LNCAP (cell line): Measurements from ENCODE around the gene GARIN1A.

Experiments used
- TF ChIP-seq, protein P1 (sequence below): fragments of 450-650 bp; IDR thresholded peaks from 2 replicates; pipeline ENCODE4 v1.5.1; 2017; ENCODE audit warnings: mild to moderate bottlenecking

Gene GARIN1A

DNA sequence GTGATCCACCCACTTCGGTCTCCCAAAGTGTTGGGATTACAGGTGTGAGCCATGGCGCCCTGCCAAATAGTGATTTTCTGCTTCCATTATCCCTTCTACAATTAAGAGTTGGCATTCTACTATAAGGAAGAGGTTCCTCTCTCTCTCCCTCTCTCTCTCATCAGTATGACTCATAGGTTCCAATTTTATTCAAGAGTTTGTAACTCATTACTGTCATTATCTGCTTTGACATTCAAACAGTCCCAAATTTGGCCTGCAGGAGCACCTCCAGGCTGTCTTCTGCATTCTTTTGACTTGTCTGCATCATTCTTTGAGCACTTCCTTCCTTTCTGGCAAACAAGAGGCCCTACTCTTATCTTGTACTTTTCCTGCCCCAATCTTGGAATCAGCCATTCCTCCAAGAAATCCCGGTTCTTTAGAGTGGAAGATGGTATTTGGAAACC is 33.8 kb downstream of the GARIN1A start:
- TF ChIP-seq, protein P1, sequence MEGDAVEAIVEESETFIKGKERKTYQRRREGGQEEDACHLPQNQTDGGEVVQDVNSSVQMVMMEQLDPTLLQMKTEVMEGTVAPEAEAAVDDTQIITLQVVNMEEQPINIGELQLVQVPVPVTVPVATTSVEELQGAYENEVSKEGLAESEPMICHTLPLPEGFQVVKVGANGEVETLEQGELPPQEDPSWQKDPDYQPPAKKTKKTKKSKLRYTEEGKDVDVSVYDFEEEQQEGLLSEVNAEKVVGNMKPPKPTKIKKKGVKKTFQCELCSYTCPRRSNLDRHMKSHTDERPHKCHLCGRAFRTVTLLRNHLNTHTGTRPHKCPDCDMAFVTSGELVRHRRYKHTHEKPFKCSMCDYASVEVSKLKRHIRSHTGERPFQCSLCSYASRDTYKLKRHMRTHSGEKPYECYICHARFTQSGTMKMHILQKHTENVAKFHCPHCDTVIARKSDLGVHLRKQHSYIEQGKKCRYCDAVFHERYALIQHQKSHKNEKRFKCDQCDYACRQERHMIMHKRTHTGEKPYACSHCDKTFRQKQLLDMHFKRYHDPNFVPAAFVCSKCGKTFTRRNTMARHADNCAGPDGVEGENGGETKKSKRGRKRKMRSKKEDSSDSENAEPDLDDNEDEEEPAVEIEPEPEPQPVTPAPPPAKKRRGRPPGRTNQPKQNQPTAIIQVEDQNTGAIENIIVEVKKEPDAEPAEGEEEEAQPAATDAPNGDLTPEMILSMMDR, result no peak

DNA sequence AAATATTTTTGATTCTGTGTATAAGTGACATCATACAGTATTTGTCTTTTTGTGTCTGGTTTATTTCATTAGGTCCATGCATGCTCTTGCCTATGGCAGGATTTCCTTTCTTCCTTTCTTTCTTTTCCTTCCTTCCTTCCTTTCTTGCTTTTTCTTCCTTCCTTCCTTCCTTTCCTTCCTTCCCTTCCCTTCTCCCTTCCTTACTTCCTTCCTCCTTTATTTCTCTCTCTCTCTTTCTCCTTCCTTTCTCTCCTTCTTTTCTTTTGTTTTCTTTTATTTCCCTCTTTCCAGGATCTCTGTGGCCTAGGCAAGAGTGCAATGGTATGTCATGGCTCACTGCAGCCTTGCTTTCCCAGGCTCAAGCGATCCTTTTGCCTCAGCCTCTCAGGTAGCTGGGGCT is 35.7 kb downstream of the GARIN1A start:
- TF ChIP-seq, protein P1, result no peak

DNA sequence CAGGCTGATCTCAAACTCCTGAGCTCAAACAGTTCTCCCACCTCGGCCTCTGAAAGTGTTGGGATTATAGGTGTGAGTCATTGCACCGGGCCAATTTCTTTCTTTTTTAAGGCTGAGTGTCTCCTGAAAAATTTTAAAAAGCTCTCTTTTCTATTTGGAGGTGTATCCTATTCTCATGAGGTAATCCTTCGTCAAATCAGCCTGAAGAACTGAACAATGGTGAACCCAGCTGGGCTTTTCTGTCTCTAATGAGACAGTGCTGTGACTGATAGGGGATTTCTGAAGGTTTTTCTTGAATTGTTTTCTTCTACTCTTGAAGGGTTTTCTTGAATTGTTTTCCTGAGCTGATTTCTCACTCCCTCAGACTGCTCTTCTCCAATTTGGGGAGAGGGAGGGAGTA is 36.1 kb downstream of the GARIN1A start:
- TF ChIP-seq, protein P1, result no peak

DNA sequence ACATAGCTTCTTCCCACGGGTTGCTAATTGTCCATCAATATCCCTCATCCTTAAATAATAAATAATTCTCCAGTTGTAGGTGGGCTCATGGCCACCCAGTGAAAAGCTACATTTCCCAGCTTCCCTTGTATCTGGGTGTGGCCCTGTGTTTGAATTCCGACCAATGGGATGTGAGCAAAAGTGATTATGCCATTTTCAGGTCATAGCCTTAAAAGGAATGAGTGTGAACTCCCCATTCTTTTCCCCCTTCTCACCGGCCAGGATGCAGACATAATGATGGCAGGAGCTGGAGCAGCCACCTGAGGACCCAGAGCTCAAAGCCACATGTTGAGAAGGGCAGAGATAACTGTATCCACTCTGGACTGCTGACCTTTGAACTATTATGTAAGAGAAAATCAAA is 36.7 kb downstream of the GARIN1A start:
- TF ChIP-seq, protein P1, result no peak

DNA sequence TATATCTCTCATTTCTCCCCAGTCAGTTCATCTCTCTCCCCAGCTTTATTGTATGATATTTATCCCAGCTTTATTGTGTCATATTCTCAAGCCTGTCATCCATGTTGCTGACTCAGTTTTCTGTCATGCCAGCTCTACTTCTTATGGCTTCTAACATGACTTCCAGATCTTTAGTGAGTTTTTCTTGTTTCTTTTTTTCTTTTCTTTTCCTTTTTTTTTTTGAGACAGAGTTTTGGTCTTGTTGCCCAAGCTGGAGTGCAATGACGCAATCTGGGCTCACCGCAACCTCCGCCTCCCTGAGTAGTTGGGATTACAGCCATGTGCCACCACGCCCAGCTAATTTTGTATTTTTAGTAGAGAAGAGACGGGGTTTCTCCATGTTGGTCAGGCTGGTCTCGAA is 38.4 kb downstream of the GARIN1A start:
- TF ChIP-seq, protein P1, result no peak

DNA sequence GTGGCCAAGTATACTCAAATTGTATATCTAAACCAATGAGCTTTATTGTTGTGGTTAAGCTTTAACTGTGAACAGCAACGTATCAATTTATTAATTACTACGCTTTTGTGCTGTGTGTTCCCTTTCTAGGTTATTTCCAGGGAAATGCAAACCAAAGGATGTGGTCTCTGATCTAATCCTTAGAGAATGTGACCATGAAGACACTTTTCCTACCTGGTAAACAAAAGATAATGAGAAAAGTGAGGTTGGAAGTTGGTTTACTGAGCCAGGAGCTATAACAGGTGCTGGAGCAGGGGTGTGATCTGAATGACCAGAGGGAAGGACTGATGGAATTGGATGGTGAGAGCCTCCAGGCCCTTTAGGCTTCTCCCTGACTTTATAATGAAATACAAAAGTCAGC is 41.7 kb downstream of the GARIN1A start:
- TF ChIP-seq, protein P1, result no peak

DNA sequence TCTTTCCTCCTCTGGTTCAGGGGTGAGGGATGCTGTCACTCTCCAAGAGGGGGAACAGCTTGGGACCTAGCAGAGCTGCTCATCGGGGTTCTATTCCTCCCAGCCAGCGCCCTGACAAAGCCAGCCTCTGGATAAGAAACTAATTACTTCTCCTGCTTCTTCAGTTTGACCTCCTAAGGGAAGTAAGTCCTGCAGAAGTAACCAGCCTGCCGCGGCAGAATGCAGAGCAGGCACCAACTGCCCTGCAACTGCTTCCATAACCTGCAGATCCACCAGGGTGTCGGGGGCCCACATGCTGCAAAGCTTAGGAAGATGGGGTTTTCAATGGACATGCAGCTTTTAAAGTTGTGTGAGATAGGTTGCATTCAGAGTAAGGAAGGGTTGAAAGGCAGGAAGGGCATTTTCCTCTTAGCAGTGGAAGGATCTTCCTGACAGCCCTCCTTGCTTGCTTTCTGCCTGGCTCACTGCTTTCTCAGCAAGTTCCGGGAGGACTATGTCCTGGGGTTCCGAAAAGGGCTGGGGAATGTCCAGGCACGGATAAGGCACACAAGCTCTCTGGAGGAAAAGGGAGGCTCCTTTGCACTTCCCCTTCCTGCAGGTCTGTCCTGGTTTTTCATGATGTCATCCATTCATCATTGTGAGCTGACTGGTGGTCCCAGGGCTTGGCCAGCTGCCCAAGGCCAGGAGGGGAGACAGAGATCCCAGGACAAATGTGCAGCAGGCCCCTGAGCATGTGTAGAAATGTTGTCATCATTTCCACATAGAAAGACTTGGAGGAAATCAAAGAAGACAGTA is 42.8 kb downstream of the GARIN1A start:
- TF ChIP-seq, protein P1, result no peak
